ENCODE data around the gene JAK1. TPM values are rescaled to one million over a fixed set of nuclear protein-coding genes. Genes with fewer than 3 reads are reported as not detected.

Gene JAK1
- total RNA-seq, 4 donors from 2014 or later = 132 to 166 (median 161) TPM

- no peak for ATAC-seq
- 50 to 100% methylated on average over 1 to 2 of the region's 2 CpGs for WGBS, 2 donors (ENCODE audit: low coverage in 1 of 2)
- no peaks in the 10 kb centered on the region for H3K9me3 ChIP-seq
These were observed 38.0 kb downstream of the JAK1 start for GRCh38 chr1:64928325-64928724.

GRCh38 chr1:64925594-64925993 lies 40.8 kb downstream of the JAK1 start:
- TF ChIP-seq POLR2A (IDR thresholded peaks at IDR 0.05) (no peak), EP300 (IDR thresholded peaks at IDR 0.05) (no peak), CTCF (IDR thresholded peaks at IDR 0.05) (no peak), POLR2AphosphoS5 (IDR thresholded peaks at IDR 0.05) (no peak)
- H3K36me3 ChIP-seq = no peaks in the 10 kb centered on the region
- no peaks in the 10 kb centered on the region for H3K9me3 ChIP-seq
- WGBS, 2 donors (ENCODE audit: low coverage in 1 of 2) = 59 to 75% methylated on average over 2 of the region's 2 CpGs
- H3K27ac ChIP-seq = no peak overlapping the region
- H3K27me3 ChIP-seq = no peaks in the 10 kb centered on the region
- H3K4me3 ChIP-seq = no peak overlapping the region
- H3K4me1 ChIP-seq = peaks cover 14 to 81% (median 19%) of the 10 kb centered on the region in 3 donors
- ATAC-seq = no peak

More at GRCh38 chr1:64928325-64928724, 38.0 kb downstream of the JAK1 start:
- Histone ChIP-seq H3K4me1 (peaks cover under 1 to 71% (median 11%) of the 10 kb centered on the region in 3 donors), H3K4me3 (no peak overlapping the region), H3K36me3 (no peaks in the 10 kb centered on the region), H3K27me3 (no peaks in the 10 kb centered on the region), H3K27ac (no peak overlapping the region)
- TF ChIP-seq EP300 (IDR thresholded peaks at IDR 0.05) = no peak
- TF ChIP-seq POLR2AphosphoS5 (IDR thresholded peaks at IDR 0.05) = no peak
- no peak for TF ChIP-seq POLR2A (IDR thresholded peaks at IDR 0.05)
- TF ChIP-seq CTCF (IDR thresholded peaks at IDR 0.05) = no peak

GRCh38 chr1:64923294-64923718 lies 43.0 kb downstream of the JAK1 start:
- no peaks in the 10 kb centered on the region for H3K27me3 ChIP-seq
- WGBS, 2 donors (ENCODE audit: low coverage in 1 of 2) = 44 to 45% methylated on average over 2 of the region's 2 CpGs
- peaks cover 14 to 82% (median 18%) of the 10 kb centered on the region in 3 donors for H3K4me1 ChIP-seq
- no peak overlapping the region for H3K4me3 ChIP-seq
- no peak overlapping the region for H3K27ac ChIP-seq
- ATAC-seq = no peak
- H3K36me3 ChIP-seq = no peaks in the 10 kb centered on the region
- no peak for TF ChIP-seq CTCF (IDR thresholded peaks at IDR 0.05)
- TF ChIP-seq EP300 (IDR thresholded peaks at IDR 0.05) = no peak
- no peak for TF ChIP-seq POLR2A (IDR thresholded peaks at IDR 0.05)
- no peak for TF ChIP-seq POLR2AphosphoS5 (IDR thresholded peaks at IDR 0.05)
- H3K9me3 ChIP-seq = no peaks in the 10 kb centered on the region

GRCh38 chr1:64922336-64922735 lies 44.0 kb downstream of the JAK1 start:
- no peak for TF ChIP-seq EP300 (IDR thresholded peaks at IDR 0.05)
- H3K27ac ChIP-seq = no peak overlapping the region
- H3K27me3 ChIP-seq = no peaks in the 10 kb centered on the region
- H3K4me1 ChIP-seq = peaks cover 17 to 82% (median 17%) of the 10 kb centered on the region in 3 donors
- H3K9me3 ChIP-seq = no peaks in the 10 kb centered on the region
- no peak overlapping the region for H3K4me3 ChIP-seq
- no peaks in the 10 kb centered on the region for H3K36me3 ChIP-seq
- ATAC-seq = no peak
- WGBS, 2 donors (ENCODE audit: low coverage in 1 of 2) = 31 to 54% methylated on average over 2 of the region's 2 CpGs

GRCh38 chr1:64921771-64922170 lies 44.6 kb downstream of the JAK1 start:
- no peak overlapping the region for H3K4me3 ChIP-seq
- ATAC-seq = no peak
- WGBS, 2 donors (ENCODE audit: low coverage in 1 of 2) = 72% methylated on average over 2 of the region's 2 CpGs; no CpG with 5 or more reads in 1 of the 2 donors
- H3K9me3 ChIP-seq = no peaks in the 10 kb centered on the region
- H3K4me1 ChIP-seq = peaks cover 17 to 84% (median 17%) of the 10 kb centered on the region in 3 donors
- TF ChIP-seq CTCF (IDR thresholded peaks at IDR 0.05) (no peak), POLR2AphosphoS5 (IDR thresholded peaks at IDR 0.05) (no peak), EP300 (IDR thresholded peaks at IDR 0.05) (no peak), POLR2A (IDR thresholded peaks at IDR 0.05) (no peak)
- no peak overlapping the region for H3K27ac ChIP-seq
- H3K36me3 ChIP-seq = no peaks in the 10 kb centered on the region
- no peaks in the 10 kb centered on the region for H3K27me3 ChIP-seq
